ENCODE measurements around the gene CES2. TPM values are rescaled to one million over a fixed set of nuclear protein-coding genes. Genes with fewer than 3 reads are reported as not detected.
A peak's percentile ranks its signal among the peaks of the same experiment; 100 is the strongest.
"Not testable (repeated sequence)": the region's sequence is repeated elsewhere in the genome, so short reads cannot be mapped to it uniquely, and the experiment has no call there.

Gene CES2
- total RNA-seq, 1 donor from 2014 or later = 35.1 TPM

DNA sequence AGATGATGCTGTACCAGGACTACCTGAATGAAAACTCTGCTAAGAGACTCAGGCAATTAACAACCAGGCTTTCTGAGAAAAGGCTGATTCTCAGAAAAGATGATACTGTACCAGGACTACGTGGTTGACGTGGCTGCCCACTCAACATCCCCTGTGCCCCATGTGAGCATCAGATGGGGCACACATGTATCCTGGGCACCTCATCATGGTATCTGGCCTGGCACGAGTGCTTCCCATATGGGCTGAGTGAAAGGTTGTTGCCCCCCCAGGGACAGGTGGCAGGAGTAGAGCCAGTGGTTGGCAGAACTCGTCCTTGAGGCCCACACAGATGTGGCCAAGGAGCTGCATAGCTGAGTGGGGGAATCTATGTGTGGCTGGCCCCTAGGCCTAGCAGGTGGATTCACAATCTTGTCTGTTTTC, 49.6 kb downstream of the CES2 start:
- TF ChIP-seq, protein P1, sequence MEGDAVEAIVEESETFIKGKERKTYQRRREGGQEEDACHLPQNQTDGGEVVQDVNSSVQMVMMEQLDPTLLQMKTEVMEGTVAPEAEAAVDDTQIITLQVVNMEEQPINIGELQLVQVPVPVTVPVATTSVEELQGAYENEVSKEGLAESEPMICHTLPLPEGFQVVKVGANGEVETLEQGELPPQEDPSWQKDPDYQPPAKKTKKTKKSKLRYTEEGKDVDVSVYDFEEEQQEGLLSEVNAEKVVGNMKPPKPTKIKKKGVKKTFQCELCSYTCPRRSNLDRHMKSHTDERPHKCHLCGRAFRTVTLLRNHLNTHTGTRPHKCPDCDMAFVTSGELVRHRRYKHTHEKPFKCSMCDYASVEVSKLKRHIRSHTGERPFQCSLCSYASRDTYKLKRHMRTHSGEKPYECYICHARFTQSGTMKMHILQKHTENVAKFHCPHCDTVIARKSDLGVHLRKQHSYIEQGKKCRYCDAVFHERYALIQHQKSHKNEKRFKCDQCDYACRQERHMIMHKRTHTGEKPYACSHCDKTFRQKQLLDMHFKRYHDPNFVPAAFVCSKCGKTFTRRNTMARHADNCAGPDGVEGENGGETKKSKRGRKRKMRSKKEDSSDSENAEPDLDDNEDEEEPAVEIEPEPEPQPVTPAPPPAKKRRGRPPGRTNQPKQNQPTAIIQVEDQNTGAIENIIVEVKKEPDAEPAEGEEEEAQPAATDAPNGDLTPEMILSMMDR (IDR thresholded peaks at IDR 0.05) = no peak
- intact Hi-C loops (cut with DNase I) = no loop called here
- peak in 1 of 2 donors; percentile 24 for ATAC-seq
- no peak for DNase-seq
- Histone ChIP-seq H3K36me3 (no peaks in the 10 kb centered on the region), H3K4me3 (no peak overlapping the region), H3K4me1 (no peaks in the 10 kb centered on the region), H3K27me3 (ENCODE audit: low read depth) (no peaks in the 10 kb centered on the region), H3K9me3 (no peaks in the 10 kb centered on the region), H3K27ac (no peak overlapping the region)

DNA sequence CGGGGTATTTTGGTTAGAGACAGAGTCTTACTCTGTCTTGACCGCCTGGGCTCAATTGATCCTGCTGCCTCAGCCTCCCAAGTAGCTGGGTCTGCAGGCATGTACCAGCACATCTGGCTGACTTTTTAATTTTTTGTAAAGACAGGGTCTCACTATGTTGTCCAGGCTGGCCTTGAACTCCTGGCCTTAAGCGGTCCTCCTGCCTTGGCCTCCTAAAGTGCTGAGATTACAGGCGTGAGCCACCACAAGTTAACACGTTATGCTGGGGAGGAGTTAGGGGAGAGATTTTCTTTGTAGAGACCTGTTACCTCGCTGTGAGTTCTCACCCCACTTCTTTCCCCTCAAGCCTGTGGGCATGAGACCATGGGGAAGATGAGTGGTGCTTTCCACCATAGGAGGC, 51.2 kb downstream of the CES2 start:
- no peaks in the 10 kb centered on the region for H3K9me3 ChIP-seq
- TF ChIP-seq, protein P1 (IDR thresholded peaks at IDR 0.05) = no peak
- H3K4me1 ChIP-seq = no peaks in the 10 kb centered on the region
- no peak overlapping the region for H3K27ac ChIP-seq
- H3K27me3 ChIP-seq (ENCODE audit: low read depth) = no peaks in the 10 kb centered on the region
- DNase-seq (no peak), ATAC-seq (no peak)
- H3K36me3 ChIP-seq = no peaks in the 10 kb centered on the region
- intact Hi-C loops (cut with DNase I) = no loop called here
- H3K4me3 ChIP-seq = no peak overlapping the region

- Histone ChIP-seq H3K4me1 (no peaks in the 10 kb centered on the region), H3K27ac (no peak within 1 kb of the TSS), H3K36me3 (no peaks in the 10 kb centered on the region), H3K4me3 (no peak within 1 kb of the TSS), H3K9me3 (no peaks in the 10 kb centered on the region), H3K27me3 (ENCODE audit: low read depth) (no peaks in the 10 kb centered on the region)
- intact Hi-C loops (cut with DNase I) = no loop called here
- ATAC-seq (peak; percentile 24 to 48), DNase-seq (no peak)
- TF ChIP-seq, protein P1 (IDR thresholded peaks at IDR 0.05) = no peak
Observed at GRCh38 chr16:66988197-66988788, 53.0 kb downstream of the CES2 start, which contains the start of gene CES4A. TSS of gene CES4A (plus strand) at chr16:66988589. CDS start at chr16:66988773, 184 bp downstream.

DNA sequence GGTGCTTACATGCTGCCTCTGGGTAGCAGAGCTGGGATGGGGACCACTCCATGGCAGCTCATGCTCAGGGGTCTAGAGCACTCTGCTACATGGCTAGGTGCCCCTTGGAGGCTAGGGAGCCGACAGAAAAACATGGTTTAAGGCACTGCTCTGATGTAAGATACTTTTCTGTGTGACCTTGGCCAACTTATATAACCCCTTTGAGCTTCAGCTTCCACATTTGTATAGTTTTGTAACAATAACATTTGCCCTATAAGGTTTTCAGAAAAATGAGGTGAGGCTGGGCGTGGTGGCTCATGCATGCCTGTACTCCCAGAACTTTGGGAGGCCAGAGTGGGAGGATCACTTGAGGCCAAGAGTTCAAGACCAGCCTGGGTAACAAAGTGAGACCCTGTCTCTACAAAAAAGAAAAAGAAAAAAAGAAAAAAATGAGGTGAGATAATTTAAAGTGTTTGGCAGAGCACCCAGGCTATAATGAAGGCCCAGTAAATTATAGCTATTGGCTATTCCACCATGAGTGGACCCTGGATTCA, 56.3 kb downstream of the CES2 start:
- TF ChIP-seq, protein P1 (IDR thresholded peaks at IDR 0.05) = no peak
- peaks cover 8% of the 10 kb centered on the region for H3K4me1 ChIP-seq

GRCh38 chr16:66993558-66993957, 58.2 kb downstream of the CES2 start:
- ATAC-seq; H3K36me3 ChIP-seq; H3K27me3 ChIP-seq (ENCODE audit: low read depth); H3K27ac ChIP-seq; H3K4me3 ChIP-seq; intact Hi-C loops (cut with DNase I); DNase-seq; H3K9me3 ChIP-seq: not testable (repeated sequence)
- peaks cover 17% of the 10 kb centered on the region for H3K4me1 ChIP-seq

More for the DNA sequence above, 56.3 kb downstream of the CES2 start:
- Histone ChIP-seq H3K4me3 (no peak overlapping the region), H3K9me3 (no peaks in the 10 kb centered on the region), H3K27ac (no peak overlapping the region), H3K27me3 (ENCODE audit: low read depth) (no peaks in the 10 kb centered on the region), H3K36me3 (no peaks in the 10 kb centered on the region)
- DNase-seq (no peak), ATAC-seq (no peak)
- intact Hi-C loops (cut with DNase I) = no loop called here

Other genes with a start within 250 kb of the CES2 start
- 52.5 TPM for gene CMTM4, start 238.8 kb upstream of the CES2 start, total RNA-seq
- gene DYNC1LI2, start 183.9 kb upstream of the CES2 start, total RNA-seq = 114 TPM
- not detected for gene TERB1, start 133.9 kb upstream of the CES2 start, total RNA-seq
- 37.4 TPM for gene NAE1, start 104.5 kb upstream of the CES2 start, total RNA-seq
- gene CA7, start 91.1 kb upstream of the CES2 start, total RNA-seq = not detected
- gene PDP2, start 55.0 kb upstream of the CES2 start, total RNA-seq = 16.9 TPM
- gene CDH16, start 16.6 kb upstream of the CES2 start, total RNA-seq = not detected
- 11.8 TPM for gene RRAD, start 10.0 kb upstream of the CES2 start, total RNA-seq
- 76.8 TPM for gene CIAO2B, start 1.1 kb upstream of the CES2 start, total RNA-seq
- gene CES3, start 25.8 kb downstream of the CES2 start, total RNA-seq = 2.5 TPM
- gene CES4A, start 53.1 kb downstream of the CES2 start, total RNA-seq = 14.8 TPM
- gene CBFB, start 93.6 kb downstream of the CES2 start, total RNA-seq = 46.9 TPM
- 21.7 TPM for gene PHAF1, start 174.4 kb downstream of the CES2 start, total RNA-seq
- 13.5 TPM for gene B3GNT9, start 215.5 kb downstream of the CES2 start, total RNA-seq
- 28.4 TPM for gene TRADD, start 224.4 kb downstream of the CES2 start, total RNA-seq
- 32.9 TPM for gene FBXL8, start 224.4 kb downstream of the CES2 start, total RNA-seq
- gene HSF4, start 229.2 kb downstream of the CES2 start, total RNA-seq = 76.3 TPM
- gene NOL3, start 235.0 kb downstream of the CES2 start, total RNA-seq = 55.6 TPM
- 29.0 TPM for gene MATCAP1, start 248.4 kb downstream of the CES2 start, total RNA-seq